Hair follicular keratinocyte (primary cell): ENCODE results near the gene HABP4. TPM values are rescaled to one million over a fixed set of nuclear protein-coding genes. Genes with fewer than 3 reads are reported as not detected.

Source experiments
- total RNA-seq: library from RNA; depleted of rRNA; stranded (reverse); fragments of >200 nt; gene quantifications from 2 replicates; pipeline ENCODE4 v1.2.3, GENCODE V29; 2015

The HABP4 gene
- total RNA-seq, result 8.2 and 9.1 TPM in 2 replicates

GRCh38 chr9:96449845-96450612, at the start of gene HABP4:
HABP4 (plus strand) TSS chr9:96450169; CDS start chr9:96450280, 111 bp downstream.

GRCh38 chr9:96418083-96418919, 31.7 kb upstream of the HABP4 start, which contains the start of gene ZNF367:
ZNF367 (minus strand) TSS chr9:96418370; CDS start chr9:96418032, 338 bp downstream.

Other genes with a start within 250 kb of the HABP4 start
- not detected in 2 replicates for gene HSD17B3, start 148.0 kb upstream of the HABP4 start, total RNA-seq
- 17.2 and 27.0 TPM in 2 replicates for gene SLC35D2, start 66.5 kb upstream of the HABP4 start, total RNA-seq
- gene ZNF367, start 31.8 kb upstream of the HABP4 start, total RNA-seq, result 2.1 and 5.9 TPM in 2 replicates
- 5.8 and 10.2 TPM in 2 replicates for gene CDC14B, start 169.7 kb downstream of the HABP4 start, total RNA-seq
- 12.0 and 13.3 TPM in 2 replicates for gene PRXL2C, start 205.1 kb downstream of the HABP4 start, total RNA-seq